NT2/D1 (cell line): ENCODE results near the gene SLFN5.
"Not testable (repeated sequence)": the region's sequence is repeated elsewhere in the genome, so short reads cannot be mapped to it uniquely, and the experiment has no call there.

Experiments
- DNase-seq: peaks from one replicate; pipeline ENCODE4 v3.0.0-alpha.2; 2011; ENCODE audit warnings: low read depth, low spot score
- H3K27me3 ChIP-seq: 2 replicates; pipeline ENCODE4 v1.6.0; 2011; ENCODE audit warnings: mild to moderate bottlenecking; ENCODE audit not compliant: insufficient read length, insufficient read depth
- H3K36me3 ChIP-seq: 2 replicates; pipeline ENCODE4 v1.6.1; 2011; ENCODE audit warnings: mild to moderate bottlenecking, low read length, mixed read lengths; ENCODE audit not compliant: insufficient read depth, insufficient read length
- H3K4me1 ChIP-seq: 2 replicates; pipeline ENCODE4 v1.5.1; 2011; ENCODE audit not compliant: insufficient read depth, insufficient read length
- H3K4me3 ChIP-seq: 2 replicates; pipeline ENCODE4 v1.5.1; 2011; ENCODE audit warnings: low read depth; ENCODE audit not compliant: insufficient read length
- H3K9ac ChIP-seq: 2 replicates; pipeline ENCODE4 v1.6.0; 2011; ENCODE audit warnings: low read depth; ENCODE audit not compliant: insufficient read length
- H3K9me3 ChIP-seq: 2 replicates; pipeline ENCODE4 v1.5.1; 2011; ENCODE audit warnings: mild to moderate bottlenecking, low read length; ENCODE audit not compliant: insufficient read depth
- SUZ12 ChIP-seq: IDR thresholded peaks from 2 replicates; pipeline ENCODE4 v1.6.1; 2011; ENCODE audit not compliant: insufficient read length, insufficient read depth; ENCODE audit errors: extremely low read depth
- YY1 ChIP-seq: IDR thresholded peaks from 2 replicates; pipeline ENCODE4 v1.6.1; 2011; ENCODE audit not compliant: insufficient read length, insufficient read depth
- ZNF274 ChIP-seq: IDR thresholded peaks from 2 replicates; pipeline ENCODE4 v1.6.1; 2011; ENCODE audit warnings: mild to moderate bottlenecking, low read depth, low read length

The SLFN5 gene

GRCh38 chr17:35256629-35257028, 13.8 kb downstream of the SLFN5 start:
- TF ChIP-seq SUZ12 (no peak), ZNF274 (no peak), YY1 (no peak)
- Histone ChIP-seq H3K9me3 (no peaks in the 10 kb centered on the region), H3K27me3 (no peaks in the 10 kb centered on the region), H3K36me3 (no peaks in the 10 kb centered on the region), H3K4me1 (no peaks in the 10 kb centered on the region), H3K9ac (no peak overlapping the region), H3K4me3 (no peak overlapping the region)
- DNase-seq, result no peak

GRCh38 chr17:35257208-35257659, 14.4 kb downstream of the SLFN5 start:
- no peak for DNase-seq
- H3K9me3 ChIP-seq, result no peaks in the 10 kb centered on the region
- H3K4me1 ChIP-seq, result no peaks in the 10 kb centered on the region
- no peaks in the 10 kb centered on the region for H3K36me3 ChIP-seq
- no peak overlapping the region for H3K4me3 ChIP-seq
- no peak for TF ChIP-seq SUZ12
- TF ChIP-seq YY1, result no peak
- TF ChIP-seq ZNF274, result no peak
- no peak overlapping the region for H3K9ac ChIP-seq
- H3K27me3 ChIP-seq, result no peaks in the 10 kb centered on the region

- Histone ChIP-seq H3K4me3 (no peak overlapping the region), H3K9me3 (no peaks in the 10 kb centered on the region), H3K27me3 (no peaks in the 10 kb centered on the region), H3K36me3 (peaks cover 6% of the 10 kb centered on the region), H3K4me1 (no peaks in the 10 kb centered on the region), H3K9ac (no peak overlapping the region)
- TF ChIP-seq SUZ12, result no peak
- TF ChIP-seq YY1, result no peak
- TF ChIP-seq ZNF274, result no peak
- no peak for DNase-seq
Observed at GRCh38 chr17:35259001-35259400, 16.1 kb downstream of the SLFN5 start.

GRCh38 chr17:35265071-35265470, 22.2 kb downstream of the SLFN5 start:
- no peak for DNase-seq
- H3K4me1 ChIP-seq, result no peaks in the 10 kb centered on the region
- H3K4me3 ChIP-seq, result no peak overlapping the region
- TF ChIP-seq ZNF274 (no peak), YY1 (no peak), SUZ12 (no peak)
- no peaks in the 10 kb centered on the region for H3K9me3 ChIP-seq
- no peaks in the 10 kb centered on the region for H3K27me3 ChIP-seq
- peaks cover 22% of the 10 kb centered on the region for H3K36me3 ChIP-seq
- H3K9ac ChIP-seq, result no peak overlapping the region

GRCh38 chr17:35265566-35266141, 22.8 kb downstream of the SLFN5 start:
- H3K9ac ChIP-seq, result no peak overlapping the region
- no peaks in the 10 kb centered on the region for H3K9me3 ChIP-seq
- H3K36me3 ChIP-seq, result peaks cover 22% of the 10 kb centered on the region
- TF ChIP-seq SUZ12 (no peak), YY1 (no peak), ZNF274 (no peak)
- no peak for DNase-seq
- no peaks in the 10 kb centered on the region for H3K4me1 ChIP-seq
- H3K4me3 ChIP-seq, result no peak overlapping the region
- H3K27me3 ChIP-seq, result no peaks in the 10 kb centered on the region

- H3K4me3 ChIP-seq, H3K4me1 ChIP-seq, H3K27me3 ChIP-seq, DNase-seq, H3K36me3 ChIP-seq, H3K9ac ChIP-seq, H3K9me3 ChIP-seq: not testable (repeated sequence)
Observed at GRCh38 chr17:35274167-35275066, 31.5 kb downstream of the SLFN5 start.

- not testable (repeated sequence) for H3K9me3 ChIP-seq, H3K27me3 ChIP-seq, DNase-seq, H3K4me1 ChIP-seq, H3K36me3 ChIP-seq, H3K9ac ChIP-seq, H3K4me3 ChIP-seq
Observed at GRCh38 chr17:35278454-35278853, 35.6 kb downstream of the SLFN5 start.

GRCh38 chr17:35278876-35279275, 36.0 kb downstream of the SLFN5 start:
- H3K9me3 ChIP-seq, DNase-seq, H3K4me1 ChIP-seq, H3K36me3 ChIP-seq, H3K9ac ChIP-seq, H3K4me3 ChIP-seq, H3K27me3 ChIP-seq: not testable (repeated sequence)
